GM12874 (cell line): ENCODE measurements around the gene FAM193A.

Experiments
- TF ChIP-seq, protein P1 (sequence below): IDR thresholded peaks from 2 replicates; pipeline ENCODE4 v1.5.1; 2011; ENCODE audit warnings: low read depth, mild to moderate bottlenecking, control low read depth, low read length, moderate library complexity; ENCODE audit not compliant: insufficient read depth

The FAM193A gene

GRCh38 chr4:2755821-2756690 lies 219.6 kb downstream of the FAM193A start, which contains the start of gene TNIP2:
Gene TNIP2 (minus strand): TSS chr4:2756336. CDS start chr4:2756289, 47 bp downstream.
- TF ChIP-seq, protein P1, sequence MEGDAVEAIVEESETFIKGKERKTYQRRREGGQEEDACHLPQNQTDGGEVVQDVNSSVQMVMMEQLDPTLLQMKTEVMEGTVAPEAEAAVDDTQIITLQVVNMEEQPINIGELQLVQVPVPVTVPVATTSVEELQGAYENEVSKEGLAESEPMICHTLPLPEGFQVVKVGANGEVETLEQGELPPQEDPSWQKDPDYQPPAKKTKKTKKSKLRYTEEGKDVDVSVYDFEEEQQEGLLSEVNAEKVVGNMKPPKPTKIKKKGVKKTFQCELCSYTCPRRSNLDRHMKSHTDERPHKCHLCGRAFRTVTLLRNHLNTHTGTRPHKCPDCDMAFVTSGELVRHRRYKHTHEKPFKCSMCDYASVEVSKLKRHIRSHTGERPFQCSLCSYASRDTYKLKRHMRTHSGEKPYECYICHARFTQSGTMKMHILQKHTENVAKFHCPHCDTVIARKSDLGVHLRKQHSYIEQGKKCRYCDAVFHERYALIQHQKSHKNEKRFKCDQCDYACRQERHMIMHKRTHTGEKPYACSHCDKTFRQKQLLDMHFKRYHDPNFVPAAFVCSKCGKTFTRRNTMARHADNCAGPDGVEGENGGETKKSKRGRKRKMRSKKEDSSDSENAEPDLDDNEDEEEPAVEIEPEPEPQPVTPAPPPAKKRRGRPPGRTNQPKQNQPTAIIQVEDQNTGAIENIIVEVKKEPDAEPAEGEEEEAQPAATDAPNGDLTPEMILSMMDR: peak; percentile 23; the same call in 1 of the 2 replicates

DNA sequence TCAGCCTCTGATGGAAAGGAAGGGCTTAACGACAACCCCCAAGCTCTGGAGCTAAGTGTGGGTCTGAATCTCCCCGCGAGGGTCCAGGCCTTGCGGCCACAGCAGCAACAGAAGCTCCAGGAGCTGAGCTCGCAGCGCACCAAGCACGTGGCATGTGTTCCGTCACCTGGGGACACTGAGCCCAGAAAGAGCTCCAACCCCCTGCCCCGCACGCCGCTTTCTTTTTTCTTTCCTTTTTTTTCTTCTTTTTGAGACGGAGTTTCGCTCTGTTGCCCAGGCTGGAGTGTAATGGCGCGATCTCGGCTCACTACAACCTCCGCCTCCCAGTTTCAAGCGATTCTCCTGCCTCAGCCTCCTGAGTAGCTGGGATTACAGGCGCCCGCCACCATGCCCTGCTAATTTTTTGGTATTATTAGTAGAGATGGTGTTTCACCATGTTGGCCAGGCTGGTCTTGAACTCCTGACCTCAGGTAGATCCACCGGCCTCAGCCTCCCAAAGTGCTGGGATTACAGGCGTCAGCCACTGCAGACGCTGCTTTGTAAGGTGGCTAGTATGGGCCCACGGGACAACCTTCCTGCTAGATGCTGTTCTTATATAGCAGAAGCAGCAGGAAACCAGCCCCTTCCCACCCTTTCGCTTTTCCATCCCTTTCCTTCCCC lies 220.4 kb downstream of the FAM193A start:
- TF ChIP-seq, protein P1: no peak

GRCh38 chr4:2757426-2757825 lies 221.0 kb downstream of the FAM193A start:
- TF ChIP-seq, protein P1: no peak

DNA sequence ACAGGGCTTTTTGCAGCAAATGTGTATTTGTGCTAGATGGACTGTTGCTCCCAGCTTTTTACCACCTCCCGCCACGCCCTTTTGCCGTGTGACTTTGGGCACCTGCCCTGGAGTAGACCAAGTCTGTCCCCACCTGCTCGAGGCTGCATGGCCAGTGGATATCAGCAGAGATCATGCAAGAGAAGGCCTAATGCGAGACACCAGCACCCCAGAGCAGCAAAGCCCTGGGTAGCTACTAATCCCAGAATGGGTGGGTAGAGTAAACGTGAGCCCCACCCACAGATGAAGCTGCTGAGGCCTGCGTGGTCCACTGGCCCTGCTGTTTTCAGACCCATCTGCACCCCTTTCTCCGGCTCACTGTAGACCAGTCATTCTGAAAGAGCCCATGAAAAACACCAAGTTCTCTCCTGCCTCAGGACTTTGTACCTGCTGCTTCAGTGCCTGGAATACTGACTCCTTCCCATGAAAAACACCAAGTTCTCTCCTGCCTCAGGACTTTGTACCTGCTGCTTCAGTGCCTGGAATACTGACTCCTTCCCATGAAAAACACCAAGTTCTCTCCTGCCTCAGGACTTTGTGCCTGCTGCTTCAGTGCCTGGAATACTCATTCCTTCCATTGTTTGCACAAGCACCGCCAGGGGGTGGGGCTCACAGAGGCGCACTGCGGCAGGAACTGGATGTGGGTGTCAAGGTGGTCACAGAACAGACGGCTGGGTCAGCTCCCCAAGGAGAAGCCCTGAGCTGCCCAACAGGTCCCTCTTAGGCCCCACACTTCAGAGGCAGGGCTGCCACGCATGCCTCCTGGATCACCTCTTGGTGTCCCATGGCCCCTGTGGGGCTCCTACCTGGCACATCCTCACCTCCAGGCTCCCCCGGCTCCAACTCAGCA lies 224.8 kb downstream of the FAM193A start:
- TF ChIP-seq, protein P1: no peak

- TF ChIP-seq, protein P1: no peak
Measured at GRCh38 chr4:2762048-2762447, 225.6 kb downstream of the FAM193A start.

DNA sequence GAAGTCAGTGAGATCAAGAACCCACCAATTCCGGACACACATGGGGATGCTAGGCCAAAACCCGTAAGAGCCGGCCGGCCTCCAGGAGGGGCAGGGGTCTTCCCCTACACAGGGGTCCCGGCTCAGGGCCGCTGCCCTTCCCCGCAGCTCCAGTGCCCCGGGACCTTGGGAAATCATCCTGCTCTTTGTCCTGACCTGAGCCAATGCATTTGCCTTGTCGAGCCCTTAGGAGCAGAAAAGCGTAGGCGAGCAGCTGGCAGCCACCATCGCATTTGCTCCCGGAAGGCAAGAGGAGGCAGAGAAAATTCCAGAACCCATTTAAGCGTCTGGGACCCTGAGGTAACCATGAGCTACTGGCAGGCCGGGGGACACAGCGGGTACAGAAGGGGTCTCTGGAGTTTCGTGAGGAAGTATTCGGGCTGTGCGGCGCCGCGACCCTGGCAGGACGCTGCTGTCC lies 227.1 kb downstream of the FAM193A start:
- TF ChIP-seq, protein P1: no peak
